Sigmoid colon (tissue), 7 donors: ENCODE results near the gene PROB1. TPM values are rescaled to one million over a fixed set of nuclear protein-coding genes. Genes with fewer than 3 reads are reported as not detected.

Experiments
- DNase-seq: peaks from one replicate; pipeline ENCODE4 v3.0.0-alpha.2; 2019
- H3K27ac ChIP-seq, 4 donors: fragments of 200-600 bp; sonication (generic); one replicate each; pipeline ENCODE4 v1.5.1; 2016 to 2019; ENCODE audit warnings: mild to moderate bottlenecking in 1 of 4
- H3K27me3 ChIP-seq, 3 donors: fragments of 200-600 bp; sonication (generic); one replicate each; pipeline ENCODE4 v1.5.1; 2019; ENCODE audit warnings: mild to moderate bottlenecking in 1 of 3
- H3K36me3 ChIP-seq, 4 donors: fragments of 200-600 bp; sonication (generic); one replicate each; pipeline ENCODE4 v1.5.1; 2016 to 2019
- H3K4me1 ChIP-seq, 4 donors: fragments of 200-600 bp; sonication (generic); one replicate each; pipeline ENCODE4 v1.5.1; 2017 to 2019
- H3K4me3 ChIP-seq, 4 donors: fragments of 200-600 bp; sonication (generic); one replicate each; pipeline ENCODE4 v1.5.1; 2017 to 2019; ENCODE audit warnings: mild to moderate bottlenecking in 2 of 4, moderate library complexity in 1 of 4
- H3K9me3 ChIP-seq, 4 donors: fragments of 200-600 bp in 3 of 4; sonication (generic) in 3 of 4; one replicate each; pipeline versions ENCODE4 v1.5.1 to v1.6.1; 2013 to 2019
- EP300 ChIP-seq, 4 donors: sonication (generic); formaldehyde crosslinking; IDR thresholded peaks; one replicate each; pipeline ENCODE4 v1.6.1; 2017; ENCODE audit warnings: antibody characterized with exemption in 4 of 4
- POLR2A ChIP-seq, 2 donors: fragments of 450-650 bp; IDR thresholded peaks; one replicate each; pipeline ENCODE4 v1.6.1; 2016; ENCODE audit warnings: antibody characterized with exemption in 2 of 2, mild to moderate bottlenecking in 2 of 2, moderate library complexity in 2 of 2
- POLR2AphosphoS5 ChIP-seq, 4 donors: sonication (generic); formaldehyde crosslinking; IDR thresholded peaks; one replicate each; pipeline ENCODE4 v1.6.1; 2017; ENCODE audit warnings: antibody characterized with exemption in 4 of 4
- WGBS, 2 donors: extraction: QIAGEN DNeasy Blood & Tissue Kit; methylation state at CpG; one replicate each; pipeline ENCODE4 v1.1.7; 2013; 5-methylcytosine and 5-hydroxymethylcytosine counted together
- intact Hi-C: fragments of 100-400 bp; cut with DNase I; formaldehyde crosslinking; loops from one replicate; pipeline ENCODE4 v1.15.1; 2023
- polyA plus RNA-seq, 3 donors: library from polyadenylated mRNA; stranded (reverse); fragments of 200-250 nt; gene quantifications; one replicate each; pipeline ENCODE4 v1.2.3, GENCODE V29; 2013
- total RNA-seq, 4 donors: library from RNA; depleted of rRNA; stranded (reverse); fragments of >200 nt; gene quantifications; one replicate each; pipeline ENCODE4 v1.1.0, GENCODE V29; 2016
- TF ChIP-seq, protein P1 (sequence below), 4 experiments: fragments of 450-650 bp in 3 of 4; fragments of 200-600 bp in 1 of 4; IDR thresholded peaks; one replicate each; pipeline ENCODE4 v1.5.1; 2016 to 2019; ENCODE audit warnings: antibody characterized with exemption in 4 of 4, mild to moderate bottlenecking in 3 of 4, moderate library complexity in 2 of 4
- donor health status: healthy with polysubstance abuse.
- donor health status: Bipolar disorder and iron deficiency.
- donor health status: healthy.

PROB1 gene
- total and polyA plus RNA-seq, 7 donors, result under 0.01 to 1.8 (median 0.36) TPM

DNA sequence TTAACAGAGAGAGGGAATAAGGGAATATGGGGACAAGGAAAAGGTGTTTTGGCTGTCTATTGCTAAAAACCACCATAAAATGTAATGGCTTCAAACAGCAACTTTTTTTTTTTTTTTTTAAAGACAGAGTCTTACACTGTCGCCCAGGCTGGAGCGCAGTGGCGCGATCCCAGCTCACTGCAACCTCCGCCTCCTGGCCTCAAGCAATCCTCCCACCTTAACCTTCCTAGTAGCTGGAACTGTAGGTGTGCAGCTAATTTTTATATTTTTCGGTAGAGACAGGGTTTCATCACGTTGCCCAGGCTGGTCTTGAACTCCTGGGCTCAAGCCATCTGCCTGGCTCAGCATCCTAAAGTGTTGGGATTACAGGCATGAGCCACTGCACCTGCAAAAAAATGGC lies 13.3 kb upstream of the PROB1 start:
- H3K9me3 ChIP-seq, result no peaks in the 10 kb centered on the region
- DNase-seq, result no peak
- no peaks in the 10 kb centered on the region for H3K27me3 ChIP-seq
- no peak overlapping the region for H3K27ac ChIP-seq
- no peaks in the 10 kb centered on the region for H3K36me3 ChIP-seq
- no peak overlapping the region for H3K4me3 ChIP-seq
- 93 to 96% methylated on average over 7 of the region's 7 CpGs for WGBS, 2 donors
- TF ChIP-seq, protein P1, sequence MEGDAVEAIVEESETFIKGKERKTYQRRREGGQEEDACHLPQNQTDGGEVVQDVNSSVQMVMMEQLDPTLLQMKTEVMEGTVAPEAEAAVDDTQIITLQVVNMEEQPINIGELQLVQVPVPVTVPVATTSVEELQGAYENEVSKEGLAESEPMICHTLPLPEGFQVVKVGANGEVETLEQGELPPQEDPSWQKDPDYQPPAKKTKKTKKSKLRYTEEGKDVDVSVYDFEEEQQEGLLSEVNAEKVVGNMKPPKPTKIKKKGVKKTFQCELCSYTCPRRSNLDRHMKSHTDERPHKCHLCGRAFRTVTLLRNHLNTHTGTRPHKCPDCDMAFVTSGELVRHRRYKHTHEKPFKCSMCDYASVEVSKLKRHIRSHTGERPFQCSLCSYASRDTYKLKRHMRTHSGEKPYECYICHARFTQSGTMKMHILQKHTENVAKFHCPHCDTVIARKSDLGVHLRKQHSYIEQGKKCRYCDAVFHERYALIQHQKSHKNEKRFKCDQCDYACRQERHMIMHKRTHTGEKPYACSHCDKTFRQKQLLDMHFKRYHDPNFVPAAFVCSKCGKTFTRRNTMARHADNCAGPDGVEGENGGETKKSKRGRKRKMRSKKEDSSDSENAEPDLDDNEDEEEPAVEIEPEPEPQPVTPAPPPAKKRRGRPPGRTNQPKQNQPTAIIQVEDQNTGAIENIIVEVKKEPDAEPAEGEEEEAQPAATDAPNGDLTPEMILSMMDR (IDR thresholded peaks at IDR 0.05), result no peak
- TF ChIP-seq POLR2AphosphoS5 (IDR thresholded peaks at IDR 0.05) (no peak), POLR2A (IDR thresholded peaks at IDR 0.05) (no peak), EP300 (IDR thresholded peaks at IDR 0.05) (no peak)
- peaks cover 0 to 37% (median 35%) of the 10 kb centered on the region in 4 donors for H3K4me1 ChIP-seq
- intact Hi-C loops, result no loop called here

DNA sequence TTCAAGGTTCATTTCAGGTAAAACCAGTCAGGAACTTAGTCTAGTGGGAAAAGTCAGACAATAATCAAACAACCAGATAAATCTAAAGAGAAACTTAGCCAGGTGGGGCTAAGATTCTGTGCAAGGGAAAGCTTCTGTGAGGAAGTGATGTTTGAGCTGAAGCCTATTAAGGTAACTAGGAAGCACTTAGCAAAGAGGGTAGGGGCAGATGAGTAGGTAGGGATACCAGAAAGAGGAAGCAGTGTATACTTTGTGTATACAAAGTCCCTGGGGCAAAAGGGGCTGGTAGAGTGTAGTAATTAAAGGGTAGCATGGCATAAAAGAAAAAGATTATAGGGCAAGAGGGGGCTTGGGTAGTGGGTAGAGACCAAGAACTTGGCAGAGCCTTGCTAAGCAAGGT lies 12.6 kb upstream of the PROB1 start:
- no peaks in the 10 kb centered on the region for H3K27me3 ChIP-seq
- DNase-seq, result no peak
- no peaks in the 10 kb centered on the region for H3K36me3 ChIP-seq
- H3K4me1 ChIP-seq, result peaks cover 0 to 41% (median 38%) of the 10 kb centered on the region in 4 donors
- no peak for TF ChIP-seq EP300 (IDR thresholded peaks at IDR 0.05)
- TF ChIP-seq POLR2A (IDR thresholded peaks at IDR 0.05), result no peak
- TF ChIP-seq, protein P1 (IDR thresholded peaks at IDR 0.05), result no peak
- TF ChIP-seq POLR2AphosphoS5 (IDR thresholded peaks at IDR 0.05), result no peak
- no peak overlapping the region for H3K4me3 ChIP-seq
- H3K27ac ChIP-seq, result no peak overlapping the region
- no peaks in the 10 kb centered on the region for H3K9me3 ChIP-seq
- intact Hi-C loops, result no loop called here

DNA sequence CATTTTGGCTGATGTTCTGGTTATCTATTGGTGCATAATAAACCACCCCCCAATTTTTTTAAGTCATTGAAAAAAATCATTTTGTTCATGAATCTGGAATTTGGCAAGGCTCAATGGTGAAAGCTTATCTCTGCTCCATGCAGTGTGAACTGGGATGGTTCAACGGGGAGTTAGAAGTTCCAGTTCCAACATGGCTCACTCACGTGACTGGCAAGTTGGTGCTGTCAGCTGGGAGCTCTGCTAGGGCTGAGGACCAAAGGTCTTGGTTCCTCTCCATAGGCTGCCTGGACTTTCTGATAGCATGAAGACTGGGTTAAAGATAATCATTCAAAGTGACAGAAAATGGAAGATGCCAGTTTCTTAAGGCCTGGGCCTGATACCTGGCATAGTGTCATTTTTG lies 12.1 kb upstream of the PROB1 start:
- intact Hi-C loops, result no loop called here
- TF ChIP-seq, protein P1 (IDR thresholded peaks at IDR 0.05), result no peak
- no peak for TF ChIP-seq POLR2A (IDR thresholded peaks at IDR 0.05)
- no peak for TF ChIP-seq POLR2AphosphoS5 (IDR thresholded peaks at IDR 0.05)
- no peak for TF ChIP-seq EP300 (IDR thresholded peaks at IDR 0.05)
- WGBS, 2 donors, result 93 to 95% methylated on average over 2 of the region's 2 CpGs

DNA sequence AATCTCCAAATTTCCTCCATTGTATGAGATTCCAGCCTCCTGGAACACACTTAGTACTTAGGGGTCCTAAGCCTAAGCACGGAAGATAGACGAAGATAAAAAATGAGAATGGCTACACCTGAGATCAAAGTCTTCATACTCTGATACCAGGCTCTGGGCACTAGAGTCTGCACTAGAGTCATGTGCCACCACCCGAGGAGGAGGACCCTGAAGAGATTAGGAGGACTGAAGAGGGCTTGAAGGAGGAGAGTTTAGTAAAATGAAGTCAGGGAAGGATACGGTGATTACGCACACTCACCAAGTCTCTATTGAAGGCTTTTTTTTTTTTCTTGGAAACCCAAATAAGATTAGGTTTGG lies 9.6 kb upstream of the PROB1 start:
- Histone ChIP-seq H3K27ac (peak overlapping the region; percentile 86 to 93 (median 90)), H3K4me1 (peaks cover 0 to 18% (median 13%) of the 10 kb centered on the region in 4 donors), H3K9me3 (no peaks in the 10 kb centered on the region), H3K36me3 (no peaks in the 10 kb centered on the region), H3K27me3 (no peaks in the 10 kb centered on the region), H3K4me3 (peak overlapping the region; percentile 37 to 55 (median 52))
- DNase-seq, result no peak
- WGBS, 2 donors, result 42 to 65% methylated on average over 5 of the region's 5 CpGs
- intact Hi-C loops, result loop anchor here (5.0 kb wide), 1 partner anchor 62 kb away; the partner anchor contains the start of gene PAIP2
- TF ChIP-seq POLR2A (IDR thresholded peaks at IDR 0.05) (no peak), POLR2AphosphoS5 (IDR thresholded peaks at IDR 0.05) (no peak), EP300 (IDR thresholded peaks at IDR 0.05) (no peak)
- TF ChIP-seq, protein P1 (IDR thresholded peaks at IDR 0.05), result no peak

More for the DNA sequence above, 12.1 kb upstream of the PROB1 start:
- H3K27me3 ChIP-seq, result no peaks in the 10 kb centered on the region
- H3K4me1 ChIP-seq, result peaks cover 0 to 40% (median 37%) of the 10 kb centered on the region in 4 donors
- no peak for DNase-seq
- H3K36me3 ChIP-seq, result no peaks in the 10 kb centered on the region
- H3K9me3 ChIP-seq, result no peaks in the 10 kb centered on the region
- no peak overlapping the region for H3K27ac ChIP-seq
- no peak overlapping the region for H3K4me3 ChIP-seq
